HepG2 (cell line): ENCODE measurements around the gene POLR2M. TPM values are rescaled to one million over a fixed set of nuclear protein-coding genes. Genes with fewer than 3 reads are reported as not detected.

Source experiments
- ATAC-seq: fragments of 200-7000 bp; cut with Tn5 transposase; 3 replicates; pipeline ENCODE4 v1.9.1; 2020; ENCODE audit warnings: mild to moderate bottlenecking, moderate library complexity
- BruUV-seq: library from RNA; stranded (reverse); fragments of 400-500 nt; replicated peaks from 2 replicates; lab custom pipeline; 2021; lab: Mats Ljungman, UMichigan
- CTCF ChIA-PET: fragments of 300-600 bp; formaldehyde crosslinking; extraction: SDS; loops from one replicate; lab custom pipeline; 2021; ENCODE audit warnings: low total read pairs, inconsistent platforms, low intra/inter-chr PET ratio; lab: Yijun Ruan, JAX
- POLR2A ChIA-PET: fragments of 350-600 bp; sonication (Branson Sonifier 250); formaldehyde crosslinking; loops from one replicate; lab custom pipeline; 2020; ENCODE audit warnings: antibody characterized with exemption, inconsistent platforms; lab: Yijun Ruan, JAX
- DNase-seq: peaks from one replicate; pipeline ENCODE4 v3.0.0-alpha.2; 2015; ENCODE audit warnings: low spot score
- FAIRE-seq: peaks from 3 replicates; lab custom pipeline; 2011; peaks lifted over from hg19 to GRCh38; lab: Jason Lieb, UNC
- H2AFZ ChIP-seq: one replicate; pipeline ENCODE4 v1.6.1; 2011; ENCODE audit warnings: low read length, inconsistent platforms
- H3K27ac ChIP-seq: fragments of 300-600 bp; 3 replicates; pipeline ENCODE4 v1.8.0; 2011; ENCODE audit warnings: mixed run types, mild to moderate bottlenecking, mixed read lengths, low read length, inconsistent platforms; ENCODE audit not compliant: insufficient read depth; ENCODE audit errors: extremely low read length
- H3K27me3 ChIP-seq, 2 experiments: fragments of 200-600 bp in 1 of 2; 2 replicates in 1 of 2; 3 replicates in 1 of 2; pipeline versions ENCODE4 v1.6.0 to v1.8.0; 2011; ENCODE audit warnings: low read length in 2 of 2, mild to moderate bottlenecking in 2 of 2, moderate library complexity in 2 of 2, inconsistent platforms in 1 of 2; ENCODE audit not compliant: insufficient read depth in 2 of 2, control insufficient read depth in 1 of 2
- H3K36me3 ChIP-seq, 2 experiments: fragments of 200-600 bp in 1 of 2; replicated peaks in 1 of 2; 2 replicates in 1 of 2; 3 replicates in 1 of 2; pipeline versions ENCODE4 v1.5.1 to v1.8.0; 2011; ENCODE audit warnings: low read length in 2 of 2, inconsistent platforms in 1 of 2; ENCODE audit not compliant: insufficient read depth in 2 of 2, control insufficient read depth in 1 of 2
- H3K4me1 ChIP-seq: 2 replicates; pipeline ENCODE4 v1.5.1; 2012; ENCODE audit warnings: low read length, inconsistent platforms; ENCODE audit not compliant: insufficient read depth
- H3K4me2 ChIP-seq: 2 replicates; pipeline ENCODE4 v1.6.0; 2011; ENCODE audit warnings: low read depth, low read length, inconsistent platforms
- H3K4me3 ChIP-seq, 3 experiments: fragments of 200-600 bp in 1 of 3; sonication (generic), shearing (Covaris generic) in 1 of 3; replicated peaks in 1 of 3; 2 replicates each; pipeline ENCODE4 v1.5.1; 2011 to 2016; ENCODE audit warnings: low read length in 3 of 3, inconsistent platforms in 2 of 3, low read depth in 2 of 3, mild to moderate bottlenecking in 2 of 3, control low read depth in 1 of 3, mixed read lengths in 1 of 3; ENCODE audit not compliant: insufficient read depth in 1 of 3
- H3K79me2 ChIP-seq: one replicate; pipeline ENCODE4 v1.6.1; 2011; ENCODE audit warnings: low read length, inconsistent platforms; ENCODE audit not compliant: insufficient read depth
- H3K9ac ChIP-seq: 2 replicates; pipeline ENCODE4 v1.6.0; 2011; ENCODE audit warnings: mild to moderate bottlenecking, low read depth, low read length, inconsistent platforms; ENCODE audit not compliant: insufficient read depth
- H3K9me3 ChIP-seq: 2 replicates; pipeline ENCODE4 v1.5.1; 2012; ENCODE audit warnings: mild to moderate bottlenecking, low read length
- H4K20me1 ChIP-seq: 2 replicates; pipeline ENCODE4 v1.6.0; 2011; ENCODE audit warnings: inconsistent platforms, mild to moderate bottlenecking, low read length, moderate library complexity; ENCODE audit not compliant: insufficient read depth
- BRCA1 ChIP-seq: sonication (generic); formaldehyde crosslinking; IDR thresholded peaks from 2 replicates; pipeline ENCODE4 v1.4.0; 2020; ENCODE audit warnings: missing genetic modification reagents
- PHF21A ChIP-seq: sonication (generic); formaldehyde crosslinking; IDR thresholded peaks from 2 replicates; pipeline ENCODE4 v1.5.0; 2020; ENCODE audit warnings: mild to moderate bottlenecking, missing genetic modification reagents
- WGBS: methylation state at CpG from one replicate; pipeline ENCODE4 v1.1.6; 2017; ENCODE audit warnings: low lambda C conversion rate; 5-methylcytosine and 5-hydroxymethylcytosine counted together
- in situ Hi-C: cut with HindIII; loops from 2 replicates; pipeline ENCODE4 v1.10.0; 2017; ENCODE audit warnings: low pct_unique_long_range_greater_than_20kb; ENCODE audit not compliant: extremely low pct_ligation_motif_present
- intact Hi-C: fragments of 100-400 bp; cut with micrococcal nuclease; formaldehyde crosslinking; loops from one replicate; pipeline ENCODE4 v1.10.0; 2022; ENCODE audit not compliant: unreplicated experiment
- polyA plus RNA-seq, 8 experiments: library from polyadenylated mRNA; depleted of rRNA in 3 of 8; stranded (reverse) in 7 of 8; unstranded in 1 of 8; fragments of >200 nt; fragmentation: Illumina TruSeq in 4 of 8; extraction: Trizol in 4 of 8; gene quantifications; 2 replicates each; pipeline versions ENCODE4 v1.2.1 to v1.2.3, GENCODE V29; 2011 to 2016; ENCODE audit warnings: low read depth in 4 of 8, missing spikeins in 1 of 8, mixed read lengths in 1 of 8; ENCODE audit not compliant: insufficient read depth in 1 of 8
- total RNA-seq, 5 experiments: library from RNA; depleted of rRNA; stranded (reverse); fragments of >200 nt; fragmentation: Illumina TruSeq; extraction: Trizol; gene quantifications; 2 replicates each; pipeline ENCODE4 v1.2.3, GENCODE V29; 2016; ENCODE audit warnings: low read depth in 1 of 5
- TF ChIP-seq, protein P1 (sequence below): sonication (generic); formaldehyde crosslinking; IDR thresholded peaks from 2 replicates; pipeline ENCODE4 v1.4.0; 2020; ENCODE audit warnings: missing genetic modification reagents

The POLR2M gene
- total and polyA plus RNA-seq, 2 of the 13 experiments (the other 11 are each of a cell fraction or from before 2014, with no cell fraction given): 25.9 to 48.5 TPM

- WGBS: 47% methylated on average over 4 of the region's 4 CpGs
- ChIA-PET POLR2A (no interaction called here), CTCF (no interaction called here)
- Histone ChIP-seq H3K4me2 (no peak overlapping the region), H3K4me1 (no peaks in the 10 kb centered on the region), H3K27ac (no peak overlapping the region), H4K20me1 (no peaks in the 10 kb centered on the region), H3K9ac (no peak overlapping the region), H3K9me3 (no peaks in the 10 kb centered on the region), H3K79me2 (no peaks in the 10 kb centered on the region), H2AFZ (no peak overlapping the region), H3K27me3 (peaks cover 0 to 5% of the 10 kb centered on the region in 2 experiments; a peak in 2 of 5 replicates), H3K36me3 (no peaks in the 10 kb centered on the region), H3K4me3 (no peak overlapping the region)
- in situ Hi-C loops: no loop called here
- DNase-seq (no peak), ATAC-seq (peak; percentile 51; the same call in 2 of the 3 replicates), FAIRE-seq (no peak)
- no TSS peak for BruUV-seq
- intact Hi-C loops: no loop called here
- TF ChIP-seq, protein P1, sequence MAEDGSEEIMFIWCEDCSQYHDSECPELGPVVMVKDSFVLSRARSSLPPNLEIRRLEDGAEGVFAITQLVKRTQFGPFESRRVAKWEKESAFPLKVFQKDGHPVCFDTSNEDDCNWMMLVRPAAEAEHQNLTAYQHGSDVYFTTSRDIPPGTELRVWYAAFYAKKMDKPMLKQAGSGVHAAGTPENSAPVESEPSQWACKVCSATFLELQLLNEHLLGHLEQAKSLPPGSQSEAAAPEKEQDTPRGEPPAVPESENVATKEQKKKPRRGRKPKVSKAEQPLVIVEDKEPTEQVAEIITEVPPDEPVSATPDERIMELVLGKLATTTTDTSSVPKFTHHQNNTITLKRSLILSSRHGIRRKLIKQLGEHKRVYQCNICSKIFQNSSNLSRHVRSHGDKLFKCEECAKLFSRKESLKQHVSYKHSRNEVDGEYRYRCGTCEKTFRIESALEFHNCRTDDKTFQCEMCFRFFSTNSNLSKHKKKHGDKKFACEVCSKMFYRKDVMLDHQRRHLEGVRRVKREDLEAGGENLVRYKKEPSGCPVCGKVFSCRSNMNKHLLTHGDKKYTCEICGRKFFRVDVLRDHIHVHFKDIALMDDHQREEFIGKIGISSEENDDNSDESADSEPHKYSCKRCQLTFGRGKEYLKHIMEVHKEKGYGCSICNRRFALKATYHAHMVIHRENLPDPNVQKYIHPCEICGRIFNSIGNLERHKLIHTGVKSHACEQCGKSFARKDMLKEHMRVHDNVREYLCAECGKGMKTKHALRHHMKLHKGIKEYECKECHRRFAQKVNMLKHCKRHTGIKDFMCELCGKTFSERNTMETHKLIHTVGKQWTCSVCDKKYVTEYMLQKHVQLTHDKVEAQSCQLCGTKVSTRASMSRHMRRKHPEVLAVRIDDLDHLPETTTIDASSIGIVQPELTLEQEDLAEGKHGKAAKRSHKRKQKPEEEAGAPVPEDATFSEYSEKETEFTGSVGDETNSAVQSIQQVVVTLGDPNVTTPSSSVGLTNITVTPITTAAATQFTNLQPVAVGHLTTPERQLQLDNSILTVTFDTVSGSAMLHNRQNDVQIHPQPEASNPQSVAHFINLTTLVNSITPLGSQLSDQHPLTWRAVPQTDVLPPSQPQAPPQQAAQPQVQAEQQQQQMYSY (CRISPR knock-in tag): no peak
- TF ChIP-seq BRCA1 (CRISPR knock-in tag) (no peak), PHF21A (CRISPR knock-in tag) (no peak)
These were observed 55.8 kb downstream of the POLR2M start for GRCh38 chr15:57762302-57762701.
